RWPE2 (cell line): ENCODE results near the gene RELN.

Experiments
- ATAC-seq: fragments of 200-7000 bp; cut with Tn5 transposase; 3 replicates; pipeline ENCODE4 v1.9.1; 2021; ENCODE audit warnings: low read depth
- DNase-seq: peaks from one replicate; pipeline ENCODE4 v3.0.0-alpha.2; 2020; ENCODE audit warnings: low spot score
- H3K27ac ChIP-seq: fragments of 450-650 bp; 2 replicates; pipeline ENCODE4 v1.5.1; 2017; ENCODE audit warnings: mild to moderate bottlenecking; ENCODE audit not compliant: poor library complexity, severe bottlenecking
- H3K27me3 ChIP-seq: fragments of 250-450 bp; sonication (Bioruptor Pico); 2 replicates; pipeline ENCODE4 v1.5.1; 2021; ENCODE audit warnings: mild to moderate bottlenecking, moderate library complexity; ENCODE audit not compliant: insufficient read depth, poor library complexity, severe bottlenecking
- H3K36me3 ChIP-seq: fragments of 250-450 bp; sonication (Bioruptor Pico); 2 replicates; pipeline ENCODE4 v1.5.1; 2020; ENCODE audit warnings: low read depth, mild to moderate bottlenecking, moderate library complexity
- H3K4me1 ChIP-seq: fragments of 250-450 bp; sonication (Bioruptor Pico); 2 replicates; pipeline ENCODE4 v1.5.1; 2021; ENCODE audit warnings: mild to moderate bottlenecking, moderate library complexity; ENCODE audit not compliant: insufficient read depth, poor library complexity, severe bottlenecking
- H3K4me3 ChIP-seq: fragments of 250-450 bp; sonication (Bioruptor Pico); 2 replicates; pipeline ENCODE4 v1.5.1; 2021; ENCODE audit warnings: mild to moderate bottlenecking, moderate library complexity; ENCODE audit not compliant: severe bottlenecking
- H3K9me3 ChIP-seq: fragments of 250-450 bp; sonication (Bioruptor Pico); 2 replicates; pipeline ENCODE4 v1.5.1; 2021; ENCODE audit warnings: mild to moderate bottlenecking, moderate library complexity; ENCODE audit not compliant: severe bottlenecking
- TF ChIP-seq, protein P1 (sequence below): fragments of 450-650 bp; IDR thresholded peaks from one replicate; pipeline ENCODE4 v1.5.1; 2017; ENCODE audit warnings: mild to moderate bottlenecking, moderate library complexity; ENCODE audit not compliant: poor library complexity, severe bottlenecking

Gene RELN

DNA sequence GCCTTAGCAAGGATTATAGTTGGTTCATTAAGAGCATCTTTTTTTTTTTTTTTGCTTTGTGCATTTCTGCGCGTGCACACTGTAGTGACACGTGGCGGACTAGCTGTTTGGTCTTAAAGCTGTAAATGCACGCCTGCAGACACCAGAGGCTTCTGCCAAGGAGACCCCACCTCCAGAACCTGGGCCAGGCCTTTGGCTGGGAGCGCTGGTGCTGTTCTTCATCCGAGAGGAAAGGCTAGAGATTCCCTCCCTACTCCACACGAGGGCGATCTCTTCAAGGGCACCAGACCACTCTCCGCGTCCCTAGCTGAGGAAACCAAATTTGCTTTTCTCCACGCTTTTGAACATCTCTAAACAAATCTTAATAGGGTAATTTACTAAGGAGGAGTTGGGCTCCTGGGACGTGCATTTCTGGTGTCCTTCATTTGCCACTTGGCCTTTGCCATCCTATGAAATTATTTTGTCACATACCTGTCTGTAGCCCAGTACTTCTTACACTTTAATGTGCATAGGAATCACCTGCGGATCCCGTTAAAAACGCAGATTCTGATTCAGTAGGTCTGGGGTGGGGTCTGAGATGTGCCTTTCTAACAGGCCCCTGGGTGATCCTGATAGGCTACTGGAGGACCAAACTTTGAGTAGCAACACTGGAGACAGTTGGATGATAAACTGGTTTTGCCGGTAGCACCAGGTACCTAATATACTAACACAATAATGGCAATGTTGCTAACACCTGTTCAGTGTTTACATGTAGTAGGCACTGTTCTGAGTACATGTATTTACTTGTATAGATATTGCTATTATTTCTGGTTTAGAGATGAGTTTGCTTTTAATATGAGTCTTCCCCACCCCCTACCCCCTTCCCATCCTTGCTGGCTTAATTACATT lies 542.1 kb downstream of the RELN start:
- ATAC-seq: peak; percentile 64
- Histone ChIP-seq H3K9me3 (no peaks in the 10 kb centered on the region), H3K36me3 (no peaks in the 10 kb centered on the region), H3K27ac (no peak overlapping the region), H3K4me1 (peaks cover 4% of the 10 kb centered on the region), H3K27me3 (peaks cover 50% of the 10 kb centered on the region), H3K4me3 (no peak overlapping the region)
- TF ChIP-seq, protein P1, sequence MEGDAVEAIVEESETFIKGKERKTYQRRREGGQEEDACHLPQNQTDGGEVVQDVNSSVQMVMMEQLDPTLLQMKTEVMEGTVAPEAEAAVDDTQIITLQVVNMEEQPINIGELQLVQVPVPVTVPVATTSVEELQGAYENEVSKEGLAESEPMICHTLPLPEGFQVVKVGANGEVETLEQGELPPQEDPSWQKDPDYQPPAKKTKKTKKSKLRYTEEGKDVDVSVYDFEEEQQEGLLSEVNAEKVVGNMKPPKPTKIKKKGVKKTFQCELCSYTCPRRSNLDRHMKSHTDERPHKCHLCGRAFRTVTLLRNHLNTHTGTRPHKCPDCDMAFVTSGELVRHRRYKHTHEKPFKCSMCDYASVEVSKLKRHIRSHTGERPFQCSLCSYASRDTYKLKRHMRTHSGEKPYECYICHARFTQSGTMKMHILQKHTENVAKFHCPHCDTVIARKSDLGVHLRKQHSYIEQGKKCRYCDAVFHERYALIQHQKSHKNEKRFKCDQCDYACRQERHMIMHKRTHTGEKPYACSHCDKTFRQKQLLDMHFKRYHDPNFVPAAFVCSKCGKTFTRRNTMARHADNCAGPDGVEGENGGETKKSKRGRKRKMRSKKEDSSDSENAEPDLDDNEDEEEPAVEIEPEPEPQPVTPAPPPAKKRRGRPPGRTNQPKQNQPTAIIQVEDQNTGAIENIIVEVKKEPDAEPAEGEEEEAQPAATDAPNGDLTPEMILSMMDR: peak; percentile 86
- DNase-seq: no peak

DNA sequence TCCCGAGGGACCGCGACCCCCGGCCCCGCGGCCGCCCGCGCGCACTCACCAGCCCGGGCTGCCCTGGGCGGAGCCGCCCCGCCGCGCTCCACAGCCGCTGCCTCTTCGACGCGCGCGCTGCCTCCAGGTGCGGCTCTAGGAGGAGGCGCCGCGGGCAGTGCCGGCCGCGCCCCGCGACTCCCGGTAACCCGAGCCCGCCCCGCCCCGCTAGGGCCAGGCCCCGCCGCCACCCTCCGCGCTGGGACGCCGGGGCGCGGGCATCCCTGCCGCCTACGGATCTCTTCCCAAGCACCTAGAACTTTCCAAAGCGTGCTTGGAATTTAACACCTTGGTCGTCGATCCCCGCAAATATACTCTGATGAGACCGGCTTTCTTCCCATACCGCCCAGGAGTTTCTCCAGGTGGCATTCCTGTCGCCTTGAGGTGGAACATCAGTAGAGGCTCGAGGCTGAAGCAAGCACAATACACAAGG lies 543.4 kb downstream of the RELN start, which contains the start of gene SLC26A5:
SLC26A5 (minus strand) TSS at position 159 of the 472 bp plus-strand sequence. CDS start 24,693 bp downstream, outside the sequence.
- DNase-seq: peak; percentile 53
- Histone ChIP-seq H3K9me3 (no peaks in the 10 kb centered on the region), H3K36me3 (no peaks in the 10 kb centered on the region), H3K27me3 (peaks cover 50% of the 10 kb centered on the region), H3K27ac (no peak within 1 kb of the TSS), H3K4me1 (peaks cover 4% of the 10 kb centered on the region), H3K4me3 (peak within 1 kb of the TSS; percentile 24)
- ATAC-seq: peak; percentile 97
- TF ChIP-seq, protein P1: no peak

DNA sequence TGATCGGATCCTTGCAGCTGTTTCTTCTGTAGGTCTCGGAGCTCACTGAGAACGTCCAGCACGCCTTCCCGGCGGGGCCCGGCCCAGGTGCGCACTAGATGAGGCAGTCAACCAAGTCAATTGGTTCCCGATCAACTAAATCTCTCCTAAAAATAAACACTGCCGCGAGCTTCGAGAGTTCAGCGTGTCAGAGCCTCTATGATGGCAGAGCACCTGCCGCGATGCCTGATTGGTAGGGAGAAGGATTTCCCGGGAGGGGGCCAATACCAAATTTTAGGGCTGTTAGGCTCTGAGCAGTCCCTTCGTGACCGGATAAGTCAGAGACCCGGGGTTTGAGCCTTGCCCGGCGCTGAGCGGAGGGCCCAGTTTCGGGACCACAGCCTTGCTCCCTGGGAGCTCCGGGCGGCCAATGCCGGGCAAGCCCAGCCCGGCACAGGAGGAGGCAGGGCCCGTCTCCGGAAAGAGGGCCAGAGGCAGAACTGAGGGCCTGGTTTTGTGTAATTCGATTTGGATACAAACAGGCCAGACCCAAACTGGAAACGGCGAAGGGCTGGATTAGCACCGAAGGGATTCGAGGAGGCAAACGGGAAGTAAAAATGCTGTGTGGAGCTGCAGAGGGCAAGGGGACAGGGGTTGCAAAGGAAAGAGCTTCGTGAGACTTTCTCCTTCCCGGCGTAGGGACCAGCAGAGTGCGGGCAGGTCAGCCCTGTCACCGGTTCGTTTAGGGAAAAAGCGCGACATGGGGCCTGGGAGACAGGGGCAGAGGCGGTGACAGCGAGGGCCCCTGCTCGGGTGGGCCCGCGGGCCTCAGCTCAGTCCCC lies 544.0 kb downstream of the RELN start:
- Histone ChIP-seq H3K9me3 (no peaks in the 10 kb centered on the region), H3K4me3 (peak overlapping the region; percentile 24), H3K36me3 (no peaks in the 10 kb centered on the region), H3K27me3 (peaks cover 50% of the 10 kb centered on the region), H3K27ac (no peak overlapping the region), H3K4me1 (peaks cover 4% of the 10 kb centered on the region)
- TF ChIP-seq, protein P1: no peak
- DNase-seq (no peak), ATAC-seq (peak; percentile 17; the same call in 2 of the 3 replicates)

DNA sequence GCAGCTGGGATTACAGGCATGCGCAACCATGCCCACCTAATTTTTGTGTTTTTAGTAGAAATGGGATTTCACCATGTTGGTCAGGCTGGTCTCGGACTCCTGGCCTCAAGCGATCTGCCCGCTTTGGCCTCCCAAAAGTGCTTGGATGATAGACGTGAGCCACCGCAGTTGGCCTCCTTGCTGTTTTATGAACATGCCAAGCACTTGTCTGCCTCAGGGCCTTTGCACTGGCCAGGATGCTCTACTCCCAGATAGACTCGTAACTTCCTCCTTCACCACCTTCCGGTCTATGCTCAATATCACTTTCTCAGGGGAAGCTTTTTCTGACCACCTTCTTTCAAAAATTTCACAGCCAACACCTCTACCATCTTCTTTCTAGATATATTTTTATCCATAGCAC lies 549.8 kb downstream of the RELN start:
- H3K9me3 ChIP-seq: peaks cover 3% of the 10 kb centered on the region
- no peak overlapping the region for H3K27ac ChIP-seq
- ATAC-seq (no peak), DNase-seq (no peak)
- H3K4me1 ChIP-seq: no peaks in the 10 kb centered on the region
- H3K4me3 ChIP-seq: no peak overlapping the region
- no peaks in the 10 kb centered on the region for H3K36me3 ChIP-seq
- TF ChIP-seq, protein P1: no peak
- peaks cover 25% of the 10 kb centered on the region for H3K27me3 ChIP-seq
